H1 (cell line): ENCODE measurements around the gene TRIM9. TPM values are rescaled to one million over a fixed set of nuclear protein-coding genes. Genes with fewer than 3 reads are reported as not detected.
A peak's percentile ranks its signal among the peaks of the same experiment; 100 is the strongest.

ENCODE experiments used
- CHD7 ChIP-seq: fragments of 300-600 bp; sonication (generic); IDR thresholded peaks from 2 replicates; pipeline ENCODE4 v1.7.1; 2012; ENCODE audit warnings: low read length, moderate library complexity, mild to moderate bottlenecking, inconsistent platforms; ENCODE audit not compliant: insufficient replicate concordance
- EGR1 ChIP-seq: IDR thresholded peaks from 2 replicates; pipeline ENCODE4 v1.6.1; 2011; ENCODE audit warnings: low read depth, low read length, borderline replicate concordance
- EP300 ChIP-seq, 2 experiments: IDR thresholded peaks; 1 replicate in 1 of 2; 2 replicates in 1 of 2; pipeline ENCODE4 v1.6.1; 2011 to 2012; ENCODE audit warnings: low read depth in 2 of 2, low read length in 2 of 2, mild to moderate bottlenecking in 2 of 2, borderline replicate concordance in 1 of 2, inconsistent platforms in 1 of 2, moderate library complexity in 1 of 2
- KDM4A ChIP-seq: IDR thresholded peaks from one replicate; pipeline ENCODE4 v1.7.1; 2012; ENCODE audit warnings: low read depth, mild to moderate bottlenecking, moderate library complexity, low read length, inconsistent platforms; ENCODE audit not compliant: severe bottlenecking
- polyA plus RNA-seq, 7 experiments: library from polyadenylated mRNA; depleted of rRNA in 3 of 7; stranded (reverse) in 5 of 7; unstranded in 2 of 7; fragments of >200 nt in 5 of 7; fragments of 200-250 nt in 2 of 7; gene quantifications; 1 replicate in 5 of 7; 2 replicates in 1 of 7; 4 replicates in 1 of 7; pipeline versions ENCODE4 v1.2.1 to v1.2.3, GENCODE V29; 2011 to 2013; ENCODE audit warnings: missing spikeins in 2 of 7, mixed read lengths in 2 of 7
- total RNA-seq: library from RNA; stranded (reverse); fragmentation: NEBNext Ultra II Directional; extraction: Animal tissue kit (Norgen Biotek cat#: 25700); gene quantifications from 2 replicates; pipeline ENCODE4 v1.2.1, GENCODE V29; 2021
- TF ChIP-seq, protein P1 (sequence below), 3 experiments: IDR thresholded peaks; 1 replicate in 2 of 3; 2 replicates in 1 of 3; pipeline versions ENCODE4 v1.5.1 to v1.6.1; 2011; ENCODE audit warnings: low read length in 3 of 3, mild to moderate bottlenecking in 3 of 3, inconsistent platforms in 2 of 3, low read depth in 1 of 3, moderate library complexity in 1 of 3; ENCODE audit not compliant: insufficient read depth in 1 of 3; ENCODE audit errors: control extremely low read depth in 1 of 3

TRIM9 gene
- total and polyA plus RNA-seq, 2 of the 8 experiments (the other 6 are each of a cell fraction or from before 2014, with no cell fraction given), result 2.7 to 5.4 TPM

GRCh38 chr14:51094901-51095853 is at the start of gene TRIM9 (continued):
- TF ChIP-seq CHD7 (no peak), EGR1 (no peak), KDM4A (peak; percentile 68), EP300 (IDR thresholded peaks at IDR 0.05; ENCODE audit: borderline replicate concordance in 1 of 2, low read depth in 2 of 2, low read length in 2 of 2) (no peak)
- TF ChIP-seq, protein P1, sequence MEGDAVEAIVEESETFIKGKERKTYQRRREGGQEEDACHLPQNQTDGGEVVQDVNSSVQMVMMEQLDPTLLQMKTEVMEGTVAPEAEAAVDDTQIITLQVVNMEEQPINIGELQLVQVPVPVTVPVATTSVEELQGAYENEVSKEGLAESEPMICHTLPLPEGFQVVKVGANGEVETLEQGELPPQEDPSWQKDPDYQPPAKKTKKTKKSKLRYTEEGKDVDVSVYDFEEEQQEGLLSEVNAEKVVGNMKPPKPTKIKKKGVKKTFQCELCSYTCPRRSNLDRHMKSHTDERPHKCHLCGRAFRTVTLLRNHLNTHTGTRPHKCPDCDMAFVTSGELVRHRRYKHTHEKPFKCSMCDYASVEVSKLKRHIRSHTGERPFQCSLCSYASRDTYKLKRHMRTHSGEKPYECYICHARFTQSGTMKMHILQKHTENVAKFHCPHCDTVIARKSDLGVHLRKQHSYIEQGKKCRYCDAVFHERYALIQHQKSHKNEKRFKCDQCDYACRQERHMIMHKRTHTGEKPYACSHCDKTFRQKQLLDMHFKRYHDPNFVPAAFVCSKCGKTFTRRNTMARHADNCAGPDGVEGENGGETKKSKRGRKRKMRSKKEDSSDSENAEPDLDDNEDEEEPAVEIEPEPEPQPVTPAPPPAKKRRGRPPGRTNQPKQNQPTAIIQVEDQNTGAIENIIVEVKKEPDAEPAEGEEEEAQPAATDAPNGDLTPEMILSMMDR (IDR thresholded peaks at IDR 0.05; ENCODE audit: control extremely low read depth in 1 of 3, insufficient read depth in 1 of 3, low read depth in 1 of 3, low read length in 3 of 3), result no peak
